ENCODE data around the gene LTB4R2. TPM values are rescaled to one million over a fixed set of nuclear protein-coding genes. Genes with fewer than 3 reads are reported as not detected.

The LTB4R2 gene
- polyA plus RNA-seq, 2 of the 4 experiments (the other 2 are of a cell fraction): 5.8 to 8.6 TPM

DNA sequence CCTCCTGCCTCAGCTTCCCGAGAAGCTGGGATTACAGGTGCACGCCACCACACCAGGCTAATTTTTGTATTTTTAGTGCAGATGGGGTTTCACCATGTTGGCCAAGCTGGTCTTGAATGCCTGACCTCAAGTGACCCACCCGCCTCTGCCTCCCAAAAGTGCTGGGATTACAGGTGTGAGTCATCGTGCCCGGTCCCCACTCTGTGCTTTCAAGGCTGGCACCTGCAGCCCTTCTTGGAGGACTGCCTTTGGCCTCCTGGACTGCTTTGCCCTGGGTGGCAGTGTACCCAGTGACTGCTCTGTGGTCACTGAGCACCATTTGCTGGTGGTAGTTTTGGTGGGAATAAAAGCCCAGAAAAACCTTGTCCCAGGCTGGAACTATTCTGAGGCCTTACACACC is 22.9 kb upstream of the LTB4R2 start:
- FAIRE-seq (no peak), DNase-seq (ENCODE audit: low read depth in 1 of 2, low spot score in 1 of 2) (no peak), ATAC-seq (no peak)
- ChIA-PET POLR2A (no interaction called here), CTCF (interaction anchor here (1.1 to 34.0 kb wide), 3 partner anchors 16 to 44 kb away, joined by 3 to 469 read pairs (median 6); partner anchors contain the start of genes CIDEB, DHRS1, LTB4R and LTB4R2)
- H3K27ac ChIP-seq: no peak overlapping the region
- WGBS (ENCODE audit: missing lambda C conversion rate): 87% methylated on average over 5 of the region's 5 CpGs
- TF ChIP-seq NR3C1 (IDR thresholded peaks at IDR 0.05): no peak
- TF ChIP-seq FOXS1 (CRISPR knock-in tag; IDR thresholded peaks at IDR 0.05): no peak
- no peak for TF ChIP-seq ESRRA (IDR thresholded peaks at IDR 0.05; ENCODE audit: borderline replicate concordance, low read length)
- no peak for TF ChIP-seq TFCP2L1 (CRISPR knock-in tag; IDR thresholded peaks at IDR 0.05)
- TF ChIP-seq, protein P1, sequence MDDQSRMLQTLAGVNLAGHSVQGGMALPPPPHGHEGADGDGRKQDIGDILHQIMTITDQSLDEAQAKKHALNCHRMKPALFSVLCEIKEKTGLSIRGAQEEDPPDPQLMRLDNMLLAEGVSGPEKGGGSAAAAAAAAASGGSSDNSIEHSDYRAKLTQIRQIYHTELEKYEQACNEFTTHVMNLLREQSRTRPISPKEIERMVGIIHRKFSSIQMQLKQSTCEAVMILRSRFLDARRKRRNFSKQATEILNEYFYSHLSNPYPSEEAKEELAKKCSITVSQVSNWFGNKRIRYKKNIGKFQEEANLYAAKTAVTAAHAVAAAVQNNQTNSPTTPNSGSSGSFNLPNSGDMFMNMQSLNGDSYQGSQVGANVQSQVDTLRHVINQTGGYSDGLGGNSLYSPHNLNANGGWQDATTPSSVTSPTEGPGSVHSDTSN (IDR thresholded peaks at IDR 0.05): no peak
- no peak for TF ChIP-seq HOXB13 (CRISPR knock-in tag; IDR thresholded peaks at IDR 0.05; ENCODE audit: low read depth)
- TF ChIP-seq BHLHE40 (IDR thresholded peaks at IDR 0.05; ENCODE audit: low read depth, low read length): no peak
- TF ChIP-seq, protein P2, sequence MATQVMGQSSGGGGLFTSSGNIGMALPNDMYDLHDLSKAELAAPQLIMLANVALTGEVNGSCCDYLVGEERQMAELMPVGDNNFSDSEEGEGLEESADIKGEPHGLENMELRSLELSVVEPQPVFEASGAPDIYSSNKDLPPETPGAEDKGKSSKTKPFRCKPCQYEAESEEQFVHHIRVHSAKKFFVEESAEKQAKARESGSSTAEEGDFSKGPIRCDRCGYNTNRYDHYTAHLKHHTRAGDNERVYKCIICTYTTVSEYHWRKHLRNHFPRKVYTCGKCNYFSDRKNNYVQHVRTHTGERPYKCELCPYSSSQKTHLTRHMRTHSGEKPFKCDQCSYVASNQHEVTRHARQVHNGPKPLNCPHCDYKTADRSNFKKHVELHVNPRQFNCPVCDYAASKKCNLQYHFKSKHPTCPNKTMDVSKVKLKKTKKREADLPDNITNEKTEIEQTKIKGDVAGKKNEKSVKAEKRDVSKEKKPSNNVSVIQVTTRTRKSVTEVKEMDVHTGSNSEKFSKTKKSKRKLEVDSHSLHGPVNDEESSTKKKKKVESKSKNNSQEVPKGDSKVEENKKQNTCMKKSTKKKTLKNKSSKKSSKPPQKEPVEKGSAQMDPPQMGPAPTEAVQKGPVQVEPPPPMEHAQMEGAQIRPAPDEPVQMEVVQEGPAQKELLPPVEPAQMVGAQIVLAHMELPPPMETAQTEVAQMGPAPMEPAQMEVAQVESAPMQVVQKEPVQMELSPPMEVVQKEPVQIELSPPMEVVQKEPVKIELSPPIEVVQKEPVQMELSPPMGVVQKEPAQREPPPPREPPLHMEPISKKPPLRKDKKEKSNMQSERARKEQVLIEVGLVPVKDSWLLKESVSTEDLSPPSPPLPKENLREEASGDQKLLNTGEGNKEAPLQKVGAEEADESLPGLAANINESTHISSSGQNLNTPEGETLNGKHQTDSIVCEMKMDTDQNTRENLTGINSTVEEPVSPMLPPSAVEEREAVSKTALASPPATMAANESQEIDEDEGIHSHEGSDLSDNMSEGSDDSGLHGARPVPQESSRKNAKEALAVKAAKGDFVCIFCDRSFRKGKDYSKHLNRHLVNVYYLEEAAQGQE (IDR thresholded peaks at IDR 0.05): no peak
- no peaks in the 10 kb centered on the region for H3K4me1 ChIP-seq
- H3K9me3 ChIP-seq: no peaks in the 10 kb centered on the region
- H3K4me3 ChIP-seq: no peak overlapping the region
- H3K4me2 ChIP-seq: no peak overlapping the region

DNA sequence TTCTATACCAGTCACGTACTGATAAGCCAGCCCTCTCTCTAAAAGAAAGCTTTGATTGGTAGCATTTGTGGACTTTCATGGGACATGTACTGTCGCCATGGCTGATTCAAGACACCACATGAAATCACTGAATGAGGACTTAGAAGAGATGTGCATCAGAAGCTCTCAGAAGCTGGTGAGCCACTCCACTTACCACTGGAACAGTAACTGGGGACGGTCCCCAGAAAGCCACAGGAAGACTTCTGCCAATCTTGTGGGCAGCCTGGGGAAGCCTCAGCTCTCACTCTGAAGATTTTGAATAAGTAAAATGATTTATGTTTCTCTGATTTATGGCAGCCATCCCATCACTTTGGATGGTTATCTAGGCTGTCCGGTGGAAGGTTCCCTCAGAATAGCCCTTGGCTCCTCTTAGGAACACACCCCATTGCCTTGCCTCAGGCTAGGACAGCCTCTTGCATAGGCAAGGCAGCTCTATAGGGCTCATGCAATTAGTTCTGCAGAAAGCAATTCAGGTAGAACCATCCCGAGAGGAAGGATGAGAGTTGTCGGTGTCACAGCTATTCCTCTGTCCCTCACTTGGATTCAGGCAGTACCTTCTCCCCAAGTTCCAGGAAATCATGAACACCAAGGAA is 20.2 kb upstream of the LTB4R2 start:
- Histone ChIP-seq H3K4me3 (no peak overlapping the region), H3K4me2 (no peak overlapping the region), H3K27ac (no peak overlapping the region), H3K9me3 (no peaks in the 10 kb centered on the region), H3K4me1 (no peaks in the 10 kb centered on the region)
- POLR2A ChIA-PET: interaction anchor here (1.3 kb wide), 1 partner anchor 10 kb away, joined by 6 read pairs; the partner anchor contains the start of genes DHRS1 and NOP9
- CTCF ChIA-PET: interaction anchor here (0.6 to 34.0 kb wide), 7 partner anchors 12 to 146 kb away, joined by 3 to 601 read pairs (median 3); partner anchors contain the start of genes CIDEB, DHRS1, IRF9 and LTB4R
- 80% methylated on average over 6 of the region's 6 CpGs for whole genome bisulfite sequencing (ENCODE audit: missing lambda C conversion rate)
- no peak for DNase-seq (ENCODE audit: low read depth in 1 of 2, low spot score in 1 of 2)
- ATAC-seq: no peak
- no peak for FAIRE-seq
- no peak for TF ChIP-seq ZSCAN20 (CRISPR knock-in tag; IDR thresholded peaks at IDR 0.05)
- no peak for TF ChIP-seq JUNB (IDR thresholded peaks at IDR 0.05)
- TF ChIP-seq ZFP36 (IDR thresholded peaks at IDR 0.05; ENCODE audit: borderline replicate concordance, partially characterized antibody): no peak
- TF ChIP-seq MYC (IDR thresholded peaks at IDR 0.05; ENCODE audit: borderline replicate concordance, low read length): no peak
- no peak for TF ChIP-seq EHF (CRISPR knock-in tag; IDR thresholded peaks at IDR 0.05)
- no peak for TF ChIP-seq RAD21 (conservative IDR thresholded peaks at IDR 0.05 in 1 of 2, IDR thresholded peaks at IDR 0.05 in 1 of 2)
- TF ChIP-seq, protein P3, sequence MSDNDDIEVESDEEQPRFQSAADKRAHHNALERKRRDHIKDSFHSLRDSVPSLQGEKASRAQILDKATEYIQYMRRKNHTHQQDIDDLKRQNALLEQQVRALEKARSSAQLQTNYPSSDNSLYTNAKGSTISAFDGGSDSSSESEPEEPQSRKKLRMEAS (IDR thresholded peaks at IDR 0.05): no peak
- TF ChIP-seq, protein P4, sequence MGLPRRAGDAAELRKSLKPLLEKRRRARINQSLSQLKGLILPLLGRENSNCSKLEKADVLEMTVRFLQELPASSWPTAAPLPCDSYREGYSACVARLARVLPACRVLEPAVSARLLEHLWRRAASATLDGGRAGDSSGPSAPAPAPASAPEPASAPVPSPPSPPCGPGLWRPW (IDR thresholded peaks at IDR 0.05): no peak
- TF ChIP-seq EHMT2 (IDR thresholded peaks at IDR 0.05; ENCODE audit: low read depth): no peak
- TF ChIP-seq FOSB (CRISPR knock-in tag; IDR thresholded peaks at IDR 0.05): no peak
- no peak for TF ChIP-seq SREBF2 (IDR thresholded peaks at IDR 0.05)
- no peak for TF ChIP-seq NFE2L2 (conservative IDR thresholded peaks at IDR 0.05; ENCODE audit: low read length)
- no peak for TF ChIP-seq ZC3H11A (IDR thresholded peaks at IDR 0.05)
- TF ChIP-seq ZNF302 (CRISPR knock-in tag; IDR thresholded peaks at IDR 0.05): no peak
- no peak for TF ChIP-seq HOXB13 (CRISPR knock-in tag; IDR thresholded peaks at IDR 0.05; ENCODE audit: low read depth)
